ENCODE data around the gene EML3.
A peak's percentile ranks its signal among the peaks of the same experiment; 100 is the strongest.

The EML3 gene

GRCh38 chr11:62648185-62648966 is 35.8 kb upstream of the EML3 start:
- Histone ChIP-seq H4K12ac (ENCODE audit: low read depth, low read length) (no peak overlapping the region), H3K4ac (ENCODE audit: low read depth, low read length) (no peak overlapping the region), H3K9ac (ENCODE audit: low read length) (no peak overlapping the region), H3K14ac (ENCODE audit: low read length) (no peak overlapping the region), H4K91ac (ENCODE audit: low read depth, low read length) (no peak overlapping the region), H3K79me2 (ENCODE audit: control insufficient read depth, insufficient read depth, low read length, poor library complexity) (peaks cover 17% of the 10 kb centered on the region), H3K23ac (ENCODE audit: low read length) (no peak overlapping the region), H3K27ac (ENCODE audit: low read depth, low read length) (no peak overlapping the region), H3K4me2 (ENCODE audit: low read length) (no peak overlapping the region), H2AK5ac (ENCODE audit: low read length) (no peak overlapping the region), H2AFZ (ENCODE audit: insufficient read depth, low read length, poor library complexity) (no peak overlapping the region), H3K4me1 (ENCODE audit: control insufficient read depth in 1 of 2, insufficient read depth in 2 of 2, low read length in 2 of 2) (peaks cover 9 to 15% of the 10 kb centered on the region in 2 experiments), H3K9me3 (ENCODE audit: insufficient read depth, low read depth, low read length) (no peaks in the 10 kb centered on the region), H3K27me3 (ENCODE audit: insufficient read depth, low read length) (no peaks in the 10 kb centered on the region), H2BK12ac (ENCODE audit: low read length) (no peak overlapping the region), H3K79me1 (ENCODE audit: low read length) (peaks cover 13% of the 10 kb centered on the region), H4K8ac (ENCODE audit: low read depth, low read length) (no peak overlapping the region), H2BK120ac (ENCODE audit: insufficient read depth, low read length, poor library complexity) (no peak overlapping the region), H3K4me3 (ENCODE audit: low read depth, low read length) (no peak overlapping the region), H3K18ac (ENCODE audit: low read length) (no peak overlapping the region), H3K36me3 (ENCODE audit: control insufficient read depth in 1 of 2, insufficient read depth in 2 of 2, low read length in 2 of 2) (peaks cover 30 to 35% of the 10 kb centered on the region in 2 experiments), H2BK5ac (ENCODE audit: low read depth, low read length, poor library complexity) (no peak overlapping the region)
- no peak for DNase-seq
- no CpG with 5 or more reads among the region's 24 CpGs for WGBS (ENCODE audit: extremely low coverage, insufficient coverage, insufficient read length)

GRCh38 chr11:62647609-62648005 is 35.0 kb upstream of the EML3 start:
- no peak overlapping the region for H2AFZ ChIP-seq (ENCODE audit: insufficient read depth, low read length, poor library complexity)
- H3K4me2 ChIP-seq (ENCODE audit: low read length), result no peak overlapping the region
- H3K14ac ChIP-seq (ENCODE audit: low read length), result no peak overlapping the region
- DNase-seq, result no peak
- H2AK5ac ChIP-seq (ENCODE audit: low read length), result no peak overlapping the region
- no peak overlapping the region for H3K18ac ChIP-seq (ENCODE audit: low read length)
- H3K4me1 ChIP-seq (ENCODE audit: control insufficient read depth in 1 of 2, insufficient read depth in 2 of 2, low read length in 2 of 2), result peaks cover 8 to 14% of the 10 kb centered on the region in 2 experiments
- H3K79me1 ChIP-seq (ENCODE audit: low read length), result peaks cover 7% of the 10 kb centered on the region
- H2BK120ac ChIP-seq (ENCODE audit: insufficient read depth, low read length, poor library complexity), result no peak overlapping the region
- no peaks in the 10 kb centered on the region for H3K9me3 ChIP-seq (ENCODE audit: insufficient read depth, low read depth, low read length)
- no peak overlapping the region for H4K12ac ChIP-seq (ENCODE audit: low read depth, low read length)
- no CpG with 5 or more reads among the region's 6 CpGs for WGBS (ENCODE audit: extremely low coverage, insufficient coverage, insufficient read length)
- H3K4ac ChIP-seq (ENCODE audit: low read depth, low read length), result no peak overlapping the region
- H3K36me3 ChIP-seq (ENCODE audit: control insufficient read depth in 1 of 2, insufficient read depth in 2 of 2, low read length in 2 of 2), result peaks cover 30 to 35% of the 10 kb centered on the region in 2 experiments
- no peak overlapping the region for H4K8ac ChIP-seq (ENCODE audit: low read depth, low read length)
- no peak overlapping the region for H2BK12ac ChIP-seq (ENCODE audit: low read length)
- no peak overlapping the region for H3K23ac ChIP-seq (ENCODE audit: low read length)
- H4K91ac ChIP-seq (ENCODE audit: low read depth, low read length), result no peak overlapping the region
- peaks cover 12% of the 10 kb centered on the region for H3K79me2 ChIP-seq (ENCODE audit: control insufficient read depth, insufficient read depth, low read length, poor library complexity)
- no peak overlapping the region for H2BK5ac ChIP-seq (ENCODE audit: low read depth, low read length, poor library complexity)
- no peak overlapping the region for H3K27ac ChIP-seq (ENCODE audit: low read depth, low read length)
- H3K9ac ChIP-seq (ENCODE audit: low read length), result no peak overlapping the region
- no peak overlapping the region for H3K4me3 ChIP-seq (ENCODE audit: low read depth, low read length)
- no peaks in the 10 kb centered on the region for H3K27me3 ChIP-seq (ENCODE audit: insufficient read depth, low read length)

GRCh38 chr11:62646825-62647608 is 34.4 kb upstream of the EML3 start:
- Histone ChIP-seq H3K79me2 (ENCODE audit: control insufficient read depth, insufficient read depth, low read length, poor library complexity) (peaks cover 9% of the 10 kb centered on the region), H3K4me2 (ENCODE audit: low read length) (peak overlapping the region; percentile 33), H3K79me1 (ENCODE audit: low read length) (peaks cover 7% of the 10 kb centered on the region), H3K23ac (ENCODE audit: low read length) (no peak overlapping the region), H3K14ac (ENCODE audit: low read length) (no peak overlapping the region), H4K8ac (ENCODE audit: low read depth, low read length) (no peak overlapping the region), H4K91ac (ENCODE audit: low read depth, low read length) (no peak overlapping the region), H2AFZ (ENCODE audit: insufficient read depth, low read length, poor library complexity) (no peak overlapping the region), H3K27me3 (ENCODE audit: insufficient read depth, low read length) (no peaks in the 10 kb centered on the region), H3K4me1 (ENCODE audit: control insufficient read depth in 1 of 2, insufficient read depth in 2 of 2, low read length in 2 of 2) (peaks cover 8 to 9% of the 10 kb centered on the region in 2 experiments), H3K27ac (ENCODE audit: low read depth, low read length) (no peak overlapping the region), H2BK5ac (ENCODE audit: low read depth, low read length, poor library complexity) (no peak overlapping the region), H3K4me3 (ENCODE audit: low read depth, low read length) (no peak overlapping the region), H2BK12ac (ENCODE audit: low read length) (no peak overlapping the region), H3K9ac (ENCODE audit: low read length) (no peak overlapping the region), H2AK5ac (ENCODE audit: low read length) (no peak overlapping the region), H3K4ac (ENCODE audit: low read depth, low read length) (no peak overlapping the region), H4K12ac (ENCODE audit: low read depth, low read length) (no peak overlapping the region), H3K9me3 (ENCODE audit: insufficient read depth, low read depth, low read length) (no peaks in the 10 kb centered on the region), H3K18ac (ENCODE audit: low read length) (no peak overlapping the region), H3K36me3 (ENCODE audit: control insufficient read depth in 1 of 2, insufficient read depth in 2 of 2, low read length in 2 of 2) (peaks cover 30 to 35% of the 10 kb centered on the region in 2 experiments), H2BK120ac (ENCODE audit: insufficient read depth, low read length, poor library complexity) (no peak overlapping the region)
- no CpG with 5 or more reads among the region's 32 CpGs for WGBS (ENCODE audit: extremely low coverage, insufficient coverage, insufficient read length)
- no peak for DNase-seq

- Histone ChIP-seq H3K23ac (ENCODE audit: low read length) (no peak within 1 kb of the TSS), H3K9ac (ENCODE audit: low read length) (peak within 1 kb of the TSS; percentile 97), H2BK12ac (ENCODE audit: low read length) (no peak within 1 kb of the TSS), H4K12ac (ENCODE audit: low read depth, low read length) (peak within 1 kb of the TSS; percentile 78), H3K18ac (ENCODE audit: low read length) (peak within 1 kb of the TSS; percentile 75), H3K27me3 (ENCODE audit: insufficient read depth, low read length) (no peaks in the 10 kb centered on the region), H2AFZ (ENCODE audit: insufficient read depth, low read length, poor library complexity) (peak within 1 kb of the TSS; percentile 62), H3K36me3 (ENCODE audit: control insufficient read depth in 1 of 2, insufficient read depth in 2 of 2, low read length in 2 of 2) (peaks cover 30 to 35% of the 10 kb centered on the region in 2 experiments), H3K79me1 (ENCODE audit: low read length) (peaks cover 7% of the 10 kb centered on the region), H2BK120ac (ENCODE audit: insufficient read depth, low read length, poor library complexity) (peak within 1 kb of the TSS; percentile 86), H3K14ac (ENCODE audit: low read length) (peak within 1 kb of the TSS; percentile 23), H3K4me2 (ENCODE audit: low read length) (peak within 1 kb of the TSS; percentile 62), H3K79me2 (ENCODE audit: control insufficient read depth, insufficient read depth, low read length, poor library complexity) (peaks cover 9% of the 10 kb centered on the region), H4K8ac (ENCODE audit: low read depth, low read length) (peak within 1 kb of the TSS; percentile 94), H3K4me1 (ENCODE audit: control insufficient read depth in 1 of 2, insufficient read depth in 2 of 2, low read length in 2 of 2) (peaks cover 8 to 9% of the 10 kb centered on the region in 2 experiments), H3K9me3 (ENCODE audit: insufficient read depth, low read depth, low read length) (no peaks in the 10 kb centered on the region), H3K4ac (ENCODE audit: low read depth, low read length) (peak within 1 kb of the TSS; percentile 73), H2BK5ac (ENCODE audit: low read depth, low read length, poor library complexity) (peak within 1 kb of the TSS; percentile 63), H4K91ac (ENCODE audit: low read depth, low read length) (peak within 1 kb of the TSS; percentile 91), H3K27ac (ENCODE audit: low read depth, low read length) (peak within 1 kb of the TSS; percentile 89), H2AK5ac (ENCODE audit: low read length) (peak within 1 kb of the TSS; percentile 1), H3K4me3 (ENCODE audit: low read depth, low read length) (peak within 1 kb of the TSS; percentile 86)
- DNase-seq, result peak; percentile 99
- WGBS (ENCODE audit: extremely low coverage, insufficient coverage, insufficient read length), result no CpG with 5 or more reads among the region's 73 CpGs
Measured at GRCh38 chr11:62645946-62646824, 33.6 kb upstream of the EML3 start, which contains the start of gene GANAB. GANAB (minus strand) TSS chr11:62646613; CDS start chr11:62646599, 14 bp downstream.

Measured in trophoblast cell (in vitro differentiated cells and primary cell).